ENCODE measurements around the gene AKAP7.

DNA sequence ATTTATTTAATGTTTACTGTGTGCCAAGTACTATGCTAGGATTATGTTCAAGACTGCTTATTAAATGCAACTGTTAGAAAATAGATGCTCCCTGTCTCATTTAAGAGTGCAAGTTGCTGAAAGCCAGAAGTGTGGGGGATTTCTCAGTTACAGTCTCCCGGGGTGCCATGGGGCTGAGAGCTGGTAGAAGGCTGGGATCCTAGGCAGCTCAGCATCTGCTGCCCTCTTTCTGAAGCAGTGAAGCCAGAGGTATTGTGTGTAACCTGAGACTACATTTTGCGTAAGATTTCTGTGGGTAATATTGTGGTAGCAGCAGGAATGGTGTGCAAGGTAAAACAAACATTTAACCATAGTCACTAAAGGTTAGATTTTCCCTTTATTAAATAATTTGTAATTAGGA lies 120.6 kb downstream of the AKAP7 start:
- TF ChIP-seq, protein P1, sequence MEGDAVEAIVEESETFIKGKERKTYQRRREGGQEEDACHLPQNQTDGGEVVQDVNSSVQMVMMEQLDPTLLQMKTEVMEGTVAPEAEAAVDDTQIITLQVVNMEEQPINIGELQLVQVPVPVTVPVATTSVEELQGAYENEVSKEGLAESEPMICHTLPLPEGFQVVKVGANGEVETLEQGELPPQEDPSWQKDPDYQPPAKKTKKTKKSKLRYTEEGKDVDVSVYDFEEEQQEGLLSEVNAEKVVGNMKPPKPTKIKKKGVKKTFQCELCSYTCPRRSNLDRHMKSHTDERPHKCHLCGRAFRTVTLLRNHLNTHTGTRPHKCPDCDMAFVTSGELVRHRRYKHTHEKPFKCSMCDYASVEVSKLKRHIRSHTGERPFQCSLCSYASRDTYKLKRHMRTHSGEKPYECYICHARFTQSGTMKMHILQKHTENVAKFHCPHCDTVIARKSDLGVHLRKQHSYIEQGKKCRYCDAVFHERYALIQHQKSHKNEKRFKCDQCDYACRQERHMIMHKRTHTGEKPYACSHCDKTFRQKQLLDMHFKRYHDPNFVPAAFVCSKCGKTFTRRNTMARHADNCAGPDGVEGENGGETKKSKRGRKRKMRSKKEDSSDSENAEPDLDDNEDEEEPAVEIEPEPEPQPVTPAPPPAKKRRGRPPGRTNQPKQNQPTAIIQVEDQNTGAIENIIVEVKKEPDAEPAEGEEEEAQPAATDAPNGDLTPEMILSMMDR (IDR thresholded peaks at IDR 0.05; ENCODE audit: borderline replicate concordance, extremely low read depth, low read length, poor library complexity, severe bottlenecking) = no peak
- no peak for TF ChIP-seq EZH2 (IDR thresholded peaks at IDR 0.05; ENCODE audit: borderline replicate concordance, low read depth, low read length, severe bottlenecking)
